NCI-H460 (cell line): Measurements from ENCODE around the gene TNNI2. TPM values are rescaled to one million over a fixed set of nuclear protein-coding genes. Genes with fewer than 3 reads are reported as not detected.
"Not testable (repeated sequence)": the region's sequence is repeated elsewhere in the genome, so short reads cannot be mapped to it uniquely, and the experiment has no call there.

Experiments
- DNase-seq: peaks from one replicate; pipeline ENCODE4 v3.0.0-alpha.2; 2016; ENCODE audit warnings: low read depth; ENCODE audit errors: extremely low read depth
- small RNA-seq, 2 experiments: library from RNA; depleted of rRNA; stranded (forward); fragments of <200 nt; gene quantifications; one replicate each; pipeline ENCODE3, GENCODE V24; 2014
- total RNA-seq: library from RNA; depleted of rRNA; stranded (reverse); fragments of >200 nt; shearing (Covaris generic); gene quantifications from 2 replicates; pipeline ENCODE4 v1.2.3, GENCODE V29; 2014; rRNA removed

Gene TNNI2
- total RNA-seq, 1 experiment from 2014 or later: not detected

GRCh38 chr11:1882265-1883238, 43.8 kb downstream of the TNNI2 start:
- DNase-seq: peak; percentile 36

GRCh38 chr11:1883346-1884302, 44.8 kb downstream of the TNNI2 start:
- no peak for DNase-seq

GRCh38 chr11:1884303-1884700, 45.5 kb downstream of the TNNI2 start:
- DNase-seq: no peak

GRCh38 chr11:1886551-1886950, 47.8 kb downstream of the TNNI2 start:
- DNase-seq: not testable (repeated sequence)

- no peak for DNase-seq
These were observed 48.9 kb downstream of the TNNI2 start for GRCh38 chr11:1887451-1888346.

GRCh38 chr11:1888347-1888753, 49.6 kb downstream of the TNNI2 start:
- no peak for DNase-seq

GRCh38 chr11:1888811-1889210, 50.0 kb downstream of the TNNI2 start:
- DNase-seq: no peak

- no peak for DNase-seq
These were observed 50.6 kb downstream of the TNNI2 start for GRCh38 chr11:1889224-1889930.

- DNase-seq: no peak
These were observed 51.4 kb downstream of the TNNI2 start for GRCh38 chr11:1889941-1890855.

Small RNA genes lying within 50 kb of the gene (small RNA-seq; reads per million reads assigned to genes)
- 0 reads per million in 2 experiments for gene AC051649.1
- gene MIR4298: 0 reads per million in 2 experiments

Other genes with a start within 250 kb of the TNNI2 start
- gene KRTAP5-2, start 240.7 kb upstream of the TNNI2 start, total RNA-seq: not detected in 2 replicates
- not detected in 2 replicates for gene KRTAP5-3, start 230.5 kb upstream of the TNNI2 start, total RNA-seq
- not detected in 2 replicates for gene KRTAP5-4, start 216.8 kb upstream of the TNNI2 start, total RNA-seq
- not detected in 2 replicates for gene KRTAP5-5, start 209.2 kb upstream of the TNNI2 start, total RNA-seq
- gene KRTAP5-6, start 141.8 kb upstream of the TNNI2 start, total RNA-seq: not detected in 2 replicates
- 0.49 and 1.0 TPM in 2 replicates for gene IFITM10, start 88.4 kb upstream of the TNNI2 start, total RNA-seq
- 358 and 367 TPM in 2 replicates for gene CTSD, start 75.1 kb upstream of the TNNI2 start, total RNA-seq
- not detected in 2 replicates for gene SYT8, start 4.0 kb upstream of the TNNI2 start, total RNA-seq
- not detected in 2 replicates for gene LSP1, start 14.1 kb downstream of the TNNI2 start, total RNA-seq
- gene PRR33, start 52.9 kb downstream of the TNNI2 start, total RNA-seq: not detected in 2 replicates
- not detected in 2 replicates for gene TNNT3, start 80.7 kb downstream of the TNNI2 start, total RNA-seq
- 74.9 and 80.3 TPM in 2 replicates for gene MRPL23, start 108.4 kb downstream of the TNNI2 start, total RNA-seq
- 0.40 and 1.5 TPM in 2 replicates for gene H19, start 158.9 kb downstream of the TNNI2 start, total RNA-seq